Activated naive CD4-positive, alpha-beta T cell treated with anti-CD3 and anti-CD28 coated beads, Interleukin-2, amount 50 U/mL, for 16 hours (primary cell): ENCODE measurements around the gene GAGE12H.
"Not testable (repeated sequence)": the region's sequence is repeated elsewhere in the genome, so short reads cannot be mapped to it uniquely, and the experiment has no call there.

Source experiments
- DNase-seq: peaks from one replicate; pipeline ENCODE4 v3.0.0-alpha.2; 2020

GAGE12H gene

GRCh38 chrX:49579649-49580048 is at the start of gene GAGE12H:
Gene GAGE12H, plus strand, starts transcription at chrX:49579949. Its CDS starts 1,155 bp downstream, at chrX:49581104.
- DNase-seq: not testable (repeated sequence)

GRCh38 chrX:49531877-49532276 is 47.9 kb upstream of the GAGE12H start, which contains the start of gene GAGE12C:
Gene GAGE12C, plus strand, starts transcription at chrX:49532177. Its CDS starts 1,155 bp downstream, at chrX:49533332.
- not testable (repeated sequence) for DNase-seq

- DNase-seq: not testable (repeated sequence)
These were observed 38.3 kb upstream of the GAGE12H start, which contains the start of gene GAGE12D for GRCh38 chrX:49541433-49541832. Gene GAGE12D, plus strand, starts transcription at chrX:49541733. Its CDS starts 1,155 bp downstream, at chrX:49542888.

- not testable (repeated sequence) for DNase-seq
These were observed 28.8 kb upstream of the GAGE12H start, which contains the start of gene GAGE12E for GRCh38 chrX:49550989-49551388. Gene GAGE12E, plus strand, starts transcription at chrX:49551289. Its CDS starts 1,155 bp downstream, at chrX:49552444.

- not testable (repeated sequence) for DNase-seq
These were observed 19.2 kb upstream of the GAGE12H start, which contains the start of gene GAGE12F for GRCh38 chrX:49560542-49560941. Gene GAGE12F, plus strand, starts transcription at chrX:49560842. Its CDS starts 1,155 bp downstream, at chrX:49561997.

GRCh38 chrX:49568728-49569127 is 11.0 kb upstream of the GAGE12H start:
- not testable (repeated sequence) for DNase-seq

GRCh38 chrX:49569152-49569551 is 10.6 kb upstream of the GAGE12H start:
- DNase-seq: not testable (repeated sequence)

- not testable (repeated sequence) for DNase-seq
These were observed 9.6 kb upstream of the GAGE12H start, which contains the start of gene GAGE12G for GRCh38 chrX:49570100-49570499. Gene GAGE12G, plus strand, starts transcription at chrX:49570400. Its CDS starts 1,155 bp downstream, at chrX:49571555.

- not testable (repeated sequence) for DNase-seq
These were observed 9.4 kb downstream of the GAGE12H start, which contains the start of gene GAGE2A for GRCh38 chrX:49589196-49589595. Gene GAGE2A, plus strand, starts transcription at chrX:49589496. Its CDS starts 1,155 bp downstream, at chrX:49590651.

GRCh38 chrX:49589769-49590478 is 10.2 kb downstream of the GAGE12H start:
- peak; percentile 26 for DNase-seq

- not testable (repeated sequence) for DNase-seq
These were observed 10.7 kb downstream of the GAGE12H start for GRCh38 chrX:49590488-49590887.

- not testable (repeated sequence) for DNase-seq
These were observed 19.0 kb downstream of the GAGE12H start, which contains the start of gene GAGE1 for GRCh38 chrX:49598720-49599119. Gene GAGE1, plus strand, starts transcription at chrX:49599020. Its CDS starts 1,155 bp downstream, at chrX:49600175.

- DNase-seq: no peak
These were observed 31.1 kb downstream of the GAGE12H start for GRCh38 chrX:49610718-49611310.

- no peak for DNase-seq
These were observed 38.8 kb downstream of the GAGE12H start for GRCh38 chrX:49618574-49618973.

GRCh38 chrX:49627086-49627777 is 47.5 kb downstream of the GAGE12H start:
- peak; percentile 20 for DNase-seq
